Ishikawa (cell line): ENCODE data around the gene PLD6.

Experiments
- REST ChIP-seq: IDR thresholded peaks from 2 replicates; pipeline ENCODE4 v1.6.1; 2012; ENCODE audit warnings: low read depth, mild to moderate bottlenecking
- TAF1 ChIP-seq: IDR thresholded peaks from 2 replicates; pipeline ENCODE4 v1.6.1; 2012; ENCODE audit warnings: low read depth, mild to moderate bottlenecking
- YY1 ChIP-seq: IDR thresholded peaks from 2 replicates; pipeline ENCODE4 v1.6.1; 2012; ENCODE audit warnings: low read depth

GRCh38 chr17:17172001-17172939 lies 33.9 kb downstream of the PLD6 start:
- TF ChIP-seq REST (no peak), TAF1 (no peak), YY1 (no peak)
